Measurements from ENCODE around the gene UTS2R.
"Not testable (repeated sequence)": the region's sequence is repeated elsewhere in the genome, so short reads cannot be mapped to it uniquely, and the experiment has no call there.

UTS2R gene

GRCh38 chr17:82377924-82378740 lies 6.6 kb downstream of the UTS2R start:
- Histone ChIP-seq H3K4me1 (ENCODE audit: insufficient read depth, low read length) (no peaks in the 10 kb centered on the region), H2AFZ (ENCODE audit: low read depth, low read length) (no peak overlapping the region), H4K20me1 (ENCODE audit: insufficient read depth, low read length) (no peaks in the 10 kb centered on the region), H3K27ac (ENCODE audit: low read length) (no peak overlapping the region), H3K4me3 (ENCODE audit: low read depth in 1 of 2, low read length in 2 of 2) (no peak overlapping the region), H3K4me2 (ENCODE audit: insufficient read depth, low read length) (no peak overlapping the region), H3K9ac (ENCODE audit: low read depth, low read length) (no peak overlapping the region), H3K27me3 (ENCODE audit: insufficient read depth, low read length, poor library complexity) (no peaks in the 10 kb centered on the region), H3K79me2 (ENCODE audit: insufficient read depth, low read length) (no peaks in the 10 kb centered on the region), H3K36me3 (ENCODE audit: insufficient read depth, low read length) (no peaks in the 10 kb centered on the region), H3K9me3 (ENCODE audit: insufficient read depth, low read length, severe bottlenecking) (no peaks in the 10 kb centered on the region)
- DNase-seq: no peak
- no peak for ATAC-seq (ENCODE audit: insufficient read depth, low read depth)
- TF ChIP-seq CTCF (IDR thresholded peaks at IDR 0.05; ENCODE audit: borderline replicate concordance, extremely low read depth, low read length, poor library complexity, severe bottlenecking) (no peak), EZH2 (IDR thresholded peaks at IDR 0.05; ENCODE audit: borderline replicate concordance, low read depth, low read length, severe bottlenecking) (no peak)

- DNase-seq (no peak), ATAC-seq (ENCODE audit: insufficient read depth, low read depth) (no peak)
- no peaks in the 10 kb centered on the region for H3K9me3 ChIP-seq (ENCODE audit: insufficient read depth, low read length, severe bottlenecking)
- no peaks in the 10 kb centered on the region for H3K79me2 ChIP-seq (ENCODE audit: insufficient read depth, low read length)
- H3K36me3 ChIP-seq (ENCODE audit: insufficient read depth, low read length): no peaks in the 10 kb centered on the region
- TF ChIP-seq CTCF (IDR thresholded peaks at IDR 0.05; ENCODE audit: borderline replicate concordance, extremely low read depth, low read length, poor library complexity, severe bottlenecking): no peak
- TF ChIP-seq EZH2 (IDR thresholded peaks at IDR 0.05; ENCODE audit: borderline replicate concordance, low read depth, low read length, severe bottlenecking): no peak
- no peaks in the 10 kb centered on the region for H3K4me1 ChIP-seq (ENCODE audit: insufficient read depth, low read length)
- no peak overlapping the region for H3K9ac ChIP-seq (ENCODE audit: low read depth, low read length)
- no peak overlapping the region for H3K4me3 ChIP-seq (ENCODE audit: low read depth in 1 of 2, low read length in 2 of 2)
- no peaks in the 10 kb centered on the region for H4K20me1 ChIP-seq (ENCODE audit: insufficient read depth, low read length)
- H3K27me3 ChIP-seq (ENCODE audit: insufficient read depth, low read length, poor library complexity): no peaks in the 10 kb centered on the region
- no peak overlapping the region for H3K27ac ChIP-seq (ENCODE audit: low read length)
- H3K4me2 ChIP-seq (ENCODE audit: insufficient read depth, low read length): no peak overlapping the region
- no peak overlapping the region for H2AFZ ChIP-seq (ENCODE audit: low read depth, low read length)
Observed at GRCh38 chr17:82378741-82379021, 7.1 kb downstream of the UTS2R start.

GRCh38 chr17:82380860-82381702 lies 9.5 kb downstream of the UTS2R start:
- DNase-seq: no peak
- no peaks in the 10 kb centered on the region for H3K9me3 ChIP-seq (ENCODE audit: insufficient read depth, low read length, severe bottlenecking)
- no peak for ATAC-seq (ENCODE audit: insufficient read depth, low read depth)
- TF ChIP-seq EZH2 (IDR thresholded peaks at IDR 0.05; ENCODE audit: borderline replicate concordance, low read depth, low read length, severe bottlenecking) (no peak), CTCF (IDR thresholded peaks at IDR 0.05; ENCODE audit: borderline replicate concordance, extremely low read depth, low read length, poor library complexity, severe bottlenecking) (no peak)
- H3K79me2 ChIP-seq (ENCODE audit: insufficient read depth, low read length): no peaks in the 10 kb centered on the region
- H3K4me3 ChIP-seq (ENCODE audit: low read depth in 1 of 2, low read length in 2 of 2): no peak overlapping the region
- no peak overlapping the region for H3K9ac ChIP-seq (ENCODE audit: low read depth, low read length)
- H2AFZ ChIP-seq (ENCODE audit: low read depth, low read length): no peak overlapping the region
- H3K27ac ChIP-seq (ENCODE audit: low read length): no peak overlapping the region
- no peaks in the 10 kb centered on the region for H4K20me1 ChIP-seq (ENCODE audit: insufficient read depth, low read length)
- H3K4me2 ChIP-seq (ENCODE audit: insufficient read depth, low read length): no peak overlapping the region
- no peaks in the 10 kb centered on the region for H3K27me3 ChIP-seq (ENCODE audit: insufficient read depth, low read length, poor library complexity)
- no peaks in the 10 kb centered on the region for H3K36me3 ChIP-seq (ENCODE audit: insufficient read depth, low read length)
- H3K4me1 ChIP-seq (ENCODE audit: insufficient read depth, low read length): no peaks in the 10 kb centered on the region

GRCh38 chr17:82381703-82382009 lies 10.1 kb downstream of the UTS2R start:
- not testable (repeated sequence) for H3K27me3 ChIP-seq (ENCODE audit: insufficient read depth, low read length, poor library complexity); H3K4me2 ChIP-seq (ENCODE audit: insufficient read depth, low read length); ATAC-seq (ENCODE audit: insufficient read depth, low read depth); H3K9me3 ChIP-seq (ENCODE audit: insufficient read depth, low read length, severe bottlenecking); H3K79me2 ChIP-seq (ENCODE audit: insufficient read depth, low read length); H3K27ac ChIP-seq (ENCODE audit: low read length); H3K9ac ChIP-seq (ENCODE audit: low read depth, low read length); H3K4me3 ChIP-seq (ENCODE audit: low read depth in 1 of 2, low read length in 2 of 2); H3K4me1 ChIP-seq (ENCODE audit: insufficient read depth, low read length); H3K36me3 ChIP-seq (ENCODE audit: insufficient read depth, low read length); H4K20me1 ChIP-seq (ENCODE audit: insufficient read depth, low read length); DNase-seq; H2AFZ ChIP-seq (ENCODE audit: low read depth, low read length)

- H4K20me1 ChIP-seq (ENCODE audit: insufficient read depth, low read length); H3K4me1 ChIP-seq (ENCODE audit: insufficient read depth, low read length); H3K9me3 ChIP-seq (ENCODE audit: insufficient read depth, low read length, severe bottlenecking); H3K27me3 ChIP-seq (ENCODE audit: insufficient read depth, low read length, poor library complexity); H3K9ac ChIP-seq (ENCODE audit: low read depth, low read length); H3K4me3 ChIP-seq (ENCODE audit: low read depth in 1 of 2, low read length in 2 of 2); H3K4me2 ChIP-seq (ENCODE audit: insufficient read depth, low read length); H3K36me3 ChIP-seq (ENCODE audit: insufficient read depth, low read length); H2AFZ ChIP-seq (ENCODE audit: low read depth, low read length); H3K79me2 ChIP-seq (ENCODE audit: insufficient read depth, low read length); DNase-seq; H3K27ac ChIP-seq (ENCODE audit: low read length): not testable (repeated sequence)
- ATAC-seq (ENCODE audit: insufficient read depth, low read depth): 0 out of 3 replicates have a peak, but pooled peaks have one; percentile 8
Observed at GRCh38 chr17:82382220-82382932, 10.8 kb downstream of the UTS2R start.

Measured in DND-41 (cell line).